Subcutaneous abdominal adipose tissue (tissue), 5 donors: ENCODE measurements around the gene SNAPC1.

Source experiments
- H3K27ac ChIP-seq: one replicate; pipeline ENCODE4 v1.7.0; 2013; ENCODE audit warnings: low read depth, mild to moderate bottlenecking, inconsistent platforms, low read length, moderate library complexity
- H3K27me3 ChIP-seq, 5 donors: one replicate each; pipeline ENCODE4 v1.7.0; 2013; ENCODE audit warnings: low read length in 5 of 5, inconsistent platforms in 1 of 5; ENCODE audit not compliant: control insufficient read depth in 5 of 5, insufficient read depth in 4 of 5
- H3K36me3 ChIP-seq, 5 donors: one replicate each; pipeline ENCODE4 v1.7.0; 2013; ENCODE audit warnings: low read length in 5 of 5; ENCODE audit not compliant: control insufficient read depth in 5 of 5, insufficient read depth in 5 of 5
- H3K4me1 ChIP-seq, 5 donors: one replicate each; pipeline ENCODE4 v1.7.0; 2013; ENCODE audit warnings: low read length in 5 of 5, mild to moderate bottlenecking in 3 of 5, moderate library complexity in 1 of 5; ENCODE audit not compliant: control insufficient read depth in 5 of 5, insufficient read depth in 5 of 5
- H3K4me3 ChIP-seq, 5 donors: one replicate each; pipeline ENCODE4 v1.7.0; 2013; ENCODE audit warnings: low read length in 5 of 5, low read depth in 1 of 5
- H3K9ac ChIP-seq, 5 donors: one replicate each; pipeline ENCODE4 v1.7.0; 2013; ENCODE audit warnings: low read length in 5 of 5, mild to moderate bottlenecking in 4 of 5, moderate library complexity in 3 of 5
- H3K9me3 ChIP-seq, 5 donors: one replicate each; pipeline ENCODE4 v1.7.0; 2013; ENCODE audit warnings: low read length in 5 of 5; ENCODE audit not compliant: control insufficient read depth in 5 of 5
- donor health status: healthy.
- donor health status: healthy.
- donor health status: healthy.
- donor health status: healthy.
- donor health status: healthy.

Gene SNAPC1

GRCh38 chr14:61836807-61837206, 74.6 kb downstream of the SNAPC1 start:
- H3K4me3 ChIP-seq, result no peak overlapping the region
- H3K9ac ChIP-seq, result no peak overlapping the region
- H3K27me3 ChIP-seq, result no peaks in the 10 kb centered on the region
- peaks cover 0 to 9% (median 7%) of the 10 kb centered on the region in 5 donors for H3K4me1 ChIP-seq
- H3K36me3 ChIP-seq, result no peaks in the 10 kb centered on the region
- H3K9me3 ChIP-seq, result no peaks in the 10 kb centered on the region
- H3K27ac ChIP-seq, result no peak overlapping the region

- H3K36me3 ChIP-seq, result no peaks in the 10 kb centered on the region
- no peaks in the 10 kb centered on the region for H3K27me3 ChIP-seq
- H3K9me3 ChIP-seq, result no peaks in the 10 kb centered on the region
- H3K4me1 ChIP-seq, result peaks cover 0 to 9% (median 7%) of the 10 kb centered on the region in 5 donors
- no peak overlapping the region for H3K27ac ChIP-seq
- no peak overlapping the region for H3K4me3 ChIP-seq
- no peak overlapping the region for H3K9ac ChIP-seq
These were observed 75.4 kb downstream of the SNAPC1 start for GRCh38 chr14:61837336-61838229.

GRCh38 chr14:61838661-61839245, 76.5 kb downstream of the SNAPC1 start:
- Histone ChIP-seq H3K4me3 (no peak overlapping the region), H3K27ac (no peak overlapping the region), H3K36me3 (no peaks in the 10 kb centered on the region)

GRCh38 chr14:61839507-61839906, 77.3 kb downstream of the SNAPC1 start:
- no peaks in the 10 kb centered on the region for H3K9me3 ChIP-seq
- no peak overlapping the region for H3K9ac ChIP-seq
- H3K27ac ChIP-seq, result no peak overlapping the region
- H3K4me3 ChIP-seq, result no peak overlapping the region
- H3K27me3 ChIP-seq, result no peaks in the 10 kb centered on the region
- H3K36me3 ChIP-seq, result no peaks in the 10 kb centered on the region
- peaks cover 0 to 9% (median 7%) of the 10 kb centered on the region in 5 donors for H3K4me1 ChIP-seq

More at GRCh38 chr14:61838661-61839245, 76.5 kb downstream of the SNAPC1 start:
- no peaks in the 10 kb centered on the region for H3K9me3 ChIP-seq
- peaks cover 0 to 9% (median 7%) of the 10 kb centered on the region in 5 donors for H3K4me1 ChIP-seq
- no peaks in the 10 kb centered on the region for H3K27me3 ChIP-seq
- H3K9ac ChIP-seq, result no peak overlapping the region

DNA sequence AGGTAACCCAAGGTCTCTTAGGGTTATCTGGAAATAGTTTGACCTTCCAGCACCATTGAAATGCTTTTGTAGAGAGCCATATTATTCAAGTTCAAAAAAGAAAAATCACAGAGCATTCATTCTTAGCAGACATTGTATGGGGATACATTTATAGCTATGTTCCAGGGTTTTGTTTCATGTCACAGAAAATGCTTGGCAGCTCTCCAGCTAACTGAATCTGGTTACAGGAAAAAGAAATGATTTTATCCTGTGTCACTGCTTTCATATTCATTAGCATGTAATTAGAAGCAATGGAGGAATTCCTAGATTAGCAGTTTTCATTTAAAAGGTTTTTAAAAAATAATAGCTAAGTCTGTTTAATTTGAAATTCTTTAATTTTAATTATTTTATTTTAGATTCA, 78.9 kb downstream of the SNAPC1 start:
- Histone ChIP-seq H3K27ac (no peak overlapping the region), H3K27me3 (no peaks in the 10 kb centered on the region), H3K36me3 (no peaks in the 10 kb centered on the region), H3K9ac (no peak overlapping the region), H3K4me1 (peaks cover 0 to 9% (median 7%) of the 10 kb centered on the region in 5 donors), H3K9me3 (peaks cover 0 to 2% (median 0%) of the 10 kb centered on the region in 5 donors), H3K4me3 (no peak overlapping the region)
